B cell (primary cell): ENCODE results near the gene CCDC9B.

Source experiments
- EZH2 ChIP-seq: IDR thresholded peaks from 2 replicates; pipeline ENCODE4 v1.6.1; 2012; ENCODE audit warnings: borderline replicate concordance, low read depth, mild to moderate bottlenecking, moderate library complexity, low read length; ENCODE audit not compliant: insufficient read depth, poor library complexity, severe bottlenecking
- TF ChIP-seq, protein P1 (sequence below): fragments of 200-600 bp; IDR thresholded peaks from one replicate; pipeline ENCODE4 v1.8.0; 2022; ENCODE audit warnings: antibody characterized with exemption, mild to moderate bottlenecking

DNA sequence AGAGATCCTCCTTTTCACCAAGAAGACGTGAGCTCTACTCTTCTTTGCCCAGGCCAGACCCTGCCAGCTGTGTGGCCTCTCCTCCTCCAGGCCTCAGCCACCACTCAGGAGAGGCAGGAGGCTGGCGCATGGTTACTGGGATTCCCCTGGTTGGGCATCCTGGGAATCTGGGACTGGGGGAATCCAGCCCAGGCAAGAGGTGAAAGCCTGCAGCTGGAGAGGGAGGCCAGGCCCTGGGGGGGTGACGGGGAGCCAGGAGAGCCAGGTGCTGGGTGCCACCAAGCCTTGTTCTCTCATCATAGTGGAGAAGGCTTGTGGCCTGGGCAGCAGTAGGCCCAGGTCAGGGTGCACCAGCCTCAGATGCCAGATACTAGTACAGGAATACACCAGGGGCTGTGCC, 6.2 kb downstream of the CCDC9B start:
- TF ChIP-seq, protein P1, sequence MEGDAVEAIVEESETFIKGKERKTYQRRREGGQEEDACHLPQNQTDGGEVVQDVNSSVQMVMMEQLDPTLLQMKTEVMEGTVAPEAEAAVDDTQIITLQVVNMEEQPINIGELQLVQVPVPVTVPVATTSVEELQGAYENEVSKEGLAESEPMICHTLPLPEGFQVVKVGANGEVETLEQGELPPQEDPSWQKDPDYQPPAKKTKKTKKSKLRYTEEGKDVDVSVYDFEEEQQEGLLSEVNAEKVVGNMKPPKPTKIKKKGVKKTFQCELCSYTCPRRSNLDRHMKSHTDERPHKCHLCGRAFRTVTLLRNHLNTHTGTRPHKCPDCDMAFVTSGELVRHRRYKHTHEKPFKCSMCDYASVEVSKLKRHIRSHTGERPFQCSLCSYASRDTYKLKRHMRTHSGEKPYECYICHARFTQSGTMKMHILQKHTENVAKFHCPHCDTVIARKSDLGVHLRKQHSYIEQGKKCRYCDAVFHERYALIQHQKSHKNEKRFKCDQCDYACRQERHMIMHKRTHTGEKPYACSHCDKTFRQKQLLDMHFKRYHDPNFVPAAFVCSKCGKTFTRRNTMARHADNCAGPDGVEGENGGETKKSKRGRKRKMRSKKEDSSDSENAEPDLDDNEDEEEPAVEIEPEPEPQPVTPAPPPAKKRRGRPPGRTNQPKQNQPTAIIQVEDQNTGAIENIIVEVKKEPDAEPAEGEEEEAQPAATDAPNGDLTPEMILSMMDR: no peak
- no peak for TF ChIP-seq EZH2
